Astrocyte of the cerebellum (primary cell): ENCODE data around the gene NDUFA11.
A peak's percentile ranks its signal among the peaks of the same experiment; 100 is the strongest.

ENCODE experiments used
- DNase-seq: peaks from one replicate; pipeline ENCODE4 v3.0.0-alpha.2; 2011; ENCODE audit warnings: low read depth
- H3K4me3 ChIP-seq: 2 replicates; pipeline ENCODE4 v1.5.1; 2011; ENCODE audit warnings: mild to moderate bottlenecking, low read depth, low read length, moderate library complexity
- in situ Hi-C: cut with HindIII; loops from 2 replicates; pipeline ENCODE4 v1.10.0; 2017; ENCODE audit warnings: low sequenced_read_pairs
- TF ChIP-seq, protein P1 (sequence below): IDR thresholded peaks from 2 replicates; pipeline ENCODE4 v1.5.1; 2012; ENCODE audit warnings: low read length, low read depth, moderate library complexity, mild to moderate bottlenecking; ENCODE audit errors: missing control alignments

The NDUFA11 gene

DNA sequence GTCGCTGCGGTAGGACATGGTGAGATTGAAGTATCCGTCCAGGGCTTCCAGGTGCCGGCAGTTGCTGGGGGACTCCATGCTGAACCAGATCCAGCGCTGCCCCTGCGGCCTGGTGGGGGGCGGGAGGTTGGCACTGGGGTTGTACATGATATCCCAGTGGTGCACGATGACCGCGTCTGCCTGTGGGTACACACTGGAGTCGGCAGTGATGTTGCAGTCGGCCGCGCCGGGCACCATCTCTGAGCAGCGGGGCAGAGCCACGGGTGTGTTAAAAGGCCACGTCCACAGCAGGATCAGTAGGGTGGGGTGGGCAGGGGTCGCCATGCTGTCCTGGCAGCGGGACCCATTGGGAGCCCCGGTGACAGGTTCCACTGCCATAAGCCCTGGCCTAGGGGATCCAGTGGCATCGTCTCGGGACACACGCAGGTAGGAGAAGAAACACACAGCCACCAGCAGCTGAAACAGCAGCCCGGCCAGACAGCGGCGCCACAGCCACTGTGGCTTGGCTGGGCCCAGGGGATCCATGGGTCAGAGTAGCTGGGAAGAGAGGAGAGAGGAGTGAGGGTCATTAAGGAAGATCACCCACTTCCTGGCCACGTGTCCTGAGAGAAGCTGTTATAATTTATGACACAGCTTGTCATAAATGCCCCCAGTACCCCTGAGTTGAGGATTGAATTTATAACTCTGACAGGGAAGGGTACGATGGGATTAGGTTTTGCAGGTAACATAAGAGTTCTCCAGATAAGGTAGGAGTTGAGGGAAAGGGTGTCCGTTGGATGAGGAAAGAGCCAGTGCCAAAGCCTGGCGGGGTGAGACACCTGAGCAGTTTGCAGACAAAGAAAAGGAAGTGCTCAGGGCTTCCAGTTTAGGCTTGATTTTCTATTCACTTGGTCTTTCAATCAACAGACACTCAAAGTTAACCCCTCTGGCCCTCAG is 36.1 kb downstream of the NDUFA11 start:
- no peak for DNase-seq
- TF ChIP-seq, protein P1, sequence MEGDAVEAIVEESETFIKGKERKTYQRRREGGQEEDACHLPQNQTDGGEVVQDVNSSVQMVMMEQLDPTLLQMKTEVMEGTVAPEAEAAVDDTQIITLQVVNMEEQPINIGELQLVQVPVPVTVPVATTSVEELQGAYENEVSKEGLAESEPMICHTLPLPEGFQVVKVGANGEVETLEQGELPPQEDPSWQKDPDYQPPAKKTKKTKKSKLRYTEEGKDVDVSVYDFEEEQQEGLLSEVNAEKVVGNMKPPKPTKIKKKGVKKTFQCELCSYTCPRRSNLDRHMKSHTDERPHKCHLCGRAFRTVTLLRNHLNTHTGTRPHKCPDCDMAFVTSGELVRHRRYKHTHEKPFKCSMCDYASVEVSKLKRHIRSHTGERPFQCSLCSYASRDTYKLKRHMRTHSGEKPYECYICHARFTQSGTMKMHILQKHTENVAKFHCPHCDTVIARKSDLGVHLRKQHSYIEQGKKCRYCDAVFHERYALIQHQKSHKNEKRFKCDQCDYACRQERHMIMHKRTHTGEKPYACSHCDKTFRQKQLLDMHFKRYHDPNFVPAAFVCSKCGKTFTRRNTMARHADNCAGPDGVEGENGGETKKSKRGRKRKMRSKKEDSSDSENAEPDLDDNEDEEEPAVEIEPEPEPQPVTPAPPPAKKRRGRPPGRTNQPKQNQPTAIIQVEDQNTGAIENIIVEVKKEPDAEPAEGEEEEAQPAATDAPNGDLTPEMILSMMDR, result no peak
- in situ Hi-C loops, result no loop called here
- H3K4me3 ChIP-seq, result no peak overlapping the region

DNA sequence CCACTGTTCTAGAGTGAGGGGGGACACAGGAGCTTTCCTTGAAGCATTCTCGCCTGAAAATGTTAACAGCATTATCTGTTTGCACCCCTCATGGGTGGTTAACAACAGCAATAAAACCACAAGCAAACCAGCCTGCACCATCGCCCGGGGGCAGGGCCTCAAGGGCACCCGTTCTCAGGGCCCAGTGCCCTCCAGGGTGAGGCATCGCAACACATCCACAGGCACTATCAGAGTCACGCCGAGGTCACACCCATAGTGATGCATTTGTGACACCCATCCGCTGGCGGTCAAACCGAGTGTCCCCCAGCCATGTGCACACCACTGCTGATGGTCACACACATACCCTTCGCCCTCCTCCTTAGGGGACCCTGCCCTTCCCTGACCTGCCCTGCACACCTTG is 37.8 kb downstream of the NDUFA11 start:
- no peak for DNase-seq

DNA sequence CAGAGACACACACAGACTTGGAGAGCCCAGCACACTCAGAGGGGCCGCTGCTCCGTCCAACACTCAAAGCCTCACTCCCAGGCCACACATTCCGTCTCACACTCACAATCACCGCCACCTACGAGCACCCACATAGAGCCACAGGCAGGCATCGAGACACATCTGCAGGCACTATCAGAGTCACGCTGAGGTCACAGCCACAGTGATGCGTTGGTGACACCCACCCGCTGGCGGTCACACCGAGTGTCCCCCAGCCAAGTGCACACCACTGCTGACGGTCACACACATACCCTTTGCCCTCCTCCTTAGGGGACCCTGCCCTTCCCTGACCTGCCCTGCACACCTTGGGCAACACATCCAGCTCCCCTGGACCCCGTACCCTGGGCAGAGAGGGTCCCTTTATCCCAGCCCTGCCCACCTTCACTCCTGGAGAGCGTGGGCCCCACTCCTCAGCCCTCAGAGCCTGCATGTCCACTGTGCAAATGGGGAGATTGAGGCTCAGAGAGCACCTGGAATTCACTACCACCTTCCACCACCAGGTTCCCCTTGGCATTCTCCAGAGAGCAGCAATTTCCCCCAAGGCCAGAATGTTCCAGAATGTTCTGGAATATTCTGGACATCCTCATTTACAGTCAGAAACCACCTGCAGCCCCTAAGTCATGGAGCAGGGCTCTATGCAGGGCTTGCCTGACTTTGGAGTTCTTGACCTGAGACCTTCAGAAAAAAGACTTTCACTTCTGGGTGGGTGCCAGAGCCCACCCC is 38.7 kb downstream of the NDUFA11 start:
- H3K4me3 ChIP-seq, result no peak overlapping the region

More for the DNA sequence above, 37.8 kb downstream of the NDUFA11 start:
- no peak overlapping the region for H3K4me3 ChIP-seq
- in situ Hi-C loops, result no loop called here
- TF ChIP-seq, protein P1, result no peak

DNA sequence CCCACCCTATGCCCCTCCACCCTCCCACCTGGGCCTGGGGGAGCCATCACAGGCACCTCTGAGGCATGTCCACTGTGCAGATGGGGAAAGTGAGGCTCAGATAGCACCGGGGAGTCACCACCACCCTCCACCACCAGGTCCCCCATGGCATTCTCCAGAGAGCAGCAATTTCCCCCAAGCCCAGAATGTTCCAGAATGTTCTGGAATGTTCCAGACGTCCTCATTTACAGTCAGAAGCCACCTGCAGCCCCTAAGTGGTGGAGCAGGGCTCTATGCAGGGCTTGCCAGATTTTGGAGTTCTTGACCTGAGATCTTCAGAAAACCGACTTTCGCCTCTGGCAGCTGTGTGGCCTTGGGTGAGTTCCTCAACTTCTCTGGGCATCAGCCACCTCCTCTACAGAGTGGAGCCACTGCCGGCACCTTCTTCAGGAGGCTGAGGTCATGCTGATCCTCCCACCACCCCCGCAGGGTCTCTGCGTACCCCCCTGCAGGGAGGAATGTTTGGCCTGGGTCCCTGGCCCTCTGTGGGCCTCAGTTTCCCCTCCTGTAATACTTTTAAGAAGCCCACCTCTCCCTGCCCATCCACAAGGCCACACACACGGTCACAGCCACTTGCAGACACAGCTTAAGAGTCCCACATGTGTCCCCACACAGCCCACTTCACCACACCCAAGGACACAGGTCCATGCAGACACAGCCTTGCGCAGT is 39.4 kb downstream of the NDUFA11 start:
- H3K4me3 ChIP-seq, result no peak overlapping the region
- in situ Hi-C loops, result no loop called here
- no peak for DNase-seq
- TF ChIP-seq, protein P1, result no peak

More for the DNA sequence above, 38.7 kb downstream of the NDUFA11 start:
- in situ Hi-C loops, result no loop called here
- TF ChIP-seq, protein P1, result peak; percentile 35
- no peak for DNase-seq

DNA sequence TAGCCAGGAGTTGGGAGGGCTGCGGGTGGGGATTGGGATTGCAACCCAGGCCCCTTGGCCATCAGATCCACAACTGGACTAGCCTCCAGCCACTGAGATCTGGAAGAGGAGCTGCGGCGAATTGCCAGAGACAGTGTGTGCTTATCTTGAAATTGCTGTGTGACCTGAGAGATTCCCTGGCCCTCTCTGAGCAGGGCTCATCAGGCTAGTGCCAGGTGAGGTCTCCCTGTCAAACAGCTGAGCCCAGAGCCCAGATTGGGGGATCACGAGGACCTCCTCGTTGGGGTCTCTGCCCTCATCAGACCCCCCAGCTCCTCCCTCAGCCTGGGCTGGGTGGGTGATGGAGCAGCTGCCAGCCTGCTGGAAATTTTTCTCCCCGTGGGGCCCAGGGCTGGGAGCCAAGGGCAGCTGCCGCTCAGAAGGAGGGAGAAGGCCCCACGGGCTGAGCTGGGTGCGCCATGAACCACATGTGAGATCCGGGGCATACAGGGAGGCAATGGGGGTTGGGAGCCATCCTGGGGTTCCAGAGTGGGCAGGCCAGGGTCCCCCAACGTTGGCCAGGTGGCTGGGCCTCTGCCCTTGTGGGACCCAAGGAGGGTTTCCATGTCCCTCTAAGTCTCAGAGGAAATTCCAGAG is 40.4 kb downstream of the NDUFA11 start:
- no peak for DNase-seq
- in situ Hi-C loops, result no loop called here
- H3K4me3 ChIP-seq, result no peak overlapping the region
- TF ChIP-seq, protein P1, result no peak
